ENCODE data around the gene ZNF438. TPM values are rescaled to one million over a fixed set of nuclear protein-coding genes. Genes with fewer than 3 reads are reported as not detected.

Gene ZNF438
- total RNA-seq, 1 experiment from 2014 or later, result 0.83 TPM

- no peak overlapping the region for H2AK5ac ChIP-seq (ENCODE audit: insufficient read length, low read length)
- no peaks in the 10 kb centered on the region; the same call in 1 of the 2 replicates for H3K4me1 ChIP-seq (ENCODE audit: insufficient read depth, low read length)
- H3K23me2 ChIP-seq (ENCODE audit: insufficient read length, low read depth, low read length, poor library complexity, severe bottlenecking), result no peaks in the 10 kb centered on the region
- no peak overlapping the region for H3T11ph ChIP-seq (ENCODE audit: low read length)
- H3K27ac ChIP-seq (ENCODE audit: insufficient read length, low read depth, low read length), result no peak overlapping the region
- no peak overlapping the region for H2BK12ac ChIP-seq (ENCODE audit: insufficient read length, low read depth, low read length)
- TF ChIP-seq CTCF (conservative IDR thresholded peaks at IDR 0.05), result no peak
- no peak overlapping the region for H2BK20ac ChIP-seq (ENCODE audit: low read depth, low read length, poor library complexity, severe bottlenecking)
- no peak overlapping the region for H2AFZ ChIP-seq (ENCODE audit: low read length)
- Mint-ChIP-seq H3K27me3 (ENCODE audit: low read depth) (no peaks in the 10 kb centered on the region), H3K27ac (no peak overlapping the region), H3K4me1 (peaks cover 0 to 4% of the 10 kb centered on the region in 2 experiments; a peak in 2 of 4 replicates), H3K36me3 (ENCODE audit: insufficient read depth in 1 of 3, low read depth in 3 of 3) (no peaks in the 10 kb centered on the region), H3K9me3 (no peaks in the 10 kb centered on the region), H3K4me3 (no peak overlapping the region)
- H3K79me2 ChIP-seq (ENCODE audit: insufficient read depth, low read length), result no peaks in the 10 kb centered on the region
- H4K20me1 ChIP-seq (ENCODE audit: control insufficient read depth, insufficient read depth, insufficient read length), result no peaks in the 10 kb centered on the region
- no peaks in the 10 kb centered on the region for H3K27me3 ChIP-seq (ENCODE audit: insufficient read depth, low read length)
- H3K56ac ChIP-seq (ENCODE audit: insufficient read length, low read depth, low read length), result no peak overlapping the region
- no peak overlapping the region for H3K4me2 ChIP-seq (ENCODE audit: insufficient read depth, insufficient read length, low read length)
- H2BK15ac ChIP-seq (ENCODE audit: low read depth, low read length), result no peak overlapping the region
- H4K8ac ChIP-seq (replicated peaks; ENCODE audit: insufficient read length, low read depth, low read length), result no peak overlapping the region
- H3K23ac ChIP-seq (ENCODE audit: insufficient read length, low read depth, low read length), result no peak overlapping the region
- H3K18ac ChIP-seq (ENCODE audit: insufficient read length, low read depth, low read length), result no peak overlapping the region
- no peaks in the 10 kb centered on the region for H3K9me3 ChIP-seq (ENCODE audit: control insufficient read depth, low read depth, low read length)
- H4K91ac ChIP-seq (ENCODE audit: insufficient read length, low read depth, low read length), result no peak overlapping the region
- no peak overlapping the region for H3K9ac ChIP-seq (ENCODE audit: extremely low read depth, insufficient read length, low read length)
- WGBS (ENCODE audit: extremely low coverage, insufficient read length, low lambda C conversion rate), result no CpG with 5 or more reads among the region's 5 CpGs
- H4K5ac ChIP-seq (ENCODE audit: insufficient read length, low read depth, low read length), result no peak overlapping the region
- H3K14ac ChIP-seq (ENCODE audit: insufficient read depth, low read length), result no peak overlapping the region
- DNase-seq, result no peak
- H3K4ac ChIP-seq (ENCODE audit: low read depth, low read length), result no peak overlapping the region
- H2BK120ac ChIP-seq (ENCODE audit: low read depth, low read length, poor library complexity, severe bottlenecking), result no peak overlapping the region
- H3K79me1 ChIP-seq (ENCODE audit: insufficient read depth, low read depth, low read length, poor library complexity, severe bottlenecking), result no peaks in the 10 kb centered on the region
- no peak overlapping the region for H2BK5ac ChIP-seq (ENCODE audit: insufficient read length, low read length)
Measured at GRCh38 chr10:30878920-30879319, 152.7 kb downstream of the ZNF438 start.
